K562 (cell line): Measurements from ENCODE around the gene MDC1. TPM values are rescaled to one million over a fixed set of nuclear protein-coding genes. Genes with fewer than 3 reads are reported as not detected.

Experiments
- ATF7 ChIP-seq: fragments of 450-650 bp; IDR thresholded peaks from 2 replicates; pipeline ENCODE4 v1.7.1; 2014; ENCODE audit warnings: mild to moderate bottlenecking, moderate library complexity
- CC2D1A ChIP-seq: fragments of 450-650 bp; IDR thresholded peaks from 2 replicates; pipeline ENCODE4 v1.6.1; 2017; ENCODE audit warnings: mild to moderate bottlenecking
- E2F3 ChIP-seq: fragments of 250-450 bp; sonication (Bioruptor Pico); IDR thresholded peaks from 2 replicates; pipeline ENCODE4 v1.4.0; 2020; ENCODE audit warnings: mild to moderate bottlenecking
- ELF2 ChIP-seq: fragments of 250-450 bp; sonication (Bioruptor Pico); IDR thresholded peaks from 2 replicates; pipeline ENCODE4 v1.5.0; 2021; ENCODE audit warnings: mild to moderate bottlenecking
- L3MBTL2 ChIP-seq: fragments of 450-650 bp; IDR thresholded peaks from 2 replicates; pipeline ENCODE4 v1.6.1; 2016; ENCODE audit warnings: mild to moderate bottlenecking, moderate library complexity
- MAZ ChIP-seq, 2 experiments: fragments of 450-650 bp in 1 of 2; sonication (generic) in 1 of 2; formaldehyde crosslinking; IDR thresholded peaks in 1 of 2; conservative IDR thresholded peaks in 1 of 2; 2 replicates each; pipeline versions ENCODE4 v1.4.0 to v1.5.0; 2020; ENCODE audit warnings: mild to moderate bottlenecking in 1 of 2, missing genetic modification reagents in 1 of 2
- NONO ChIP-seq, 2 experiments: fragments of 200-400 bp in 1 of 2; fragments of 450-650 bp in 1 of 2; formaldehyde crosslinking in 1 of 2; IDR thresholded peaks; 2 replicates each; pipeline ENCODE4 v1.6.1; 2017; ENCODE audit warnings: low read depth in 2 of 2, mild to moderate bottlenecking in 2 of 2, moderate library complexity in 2 of 2, low read length in 1 of 2
- PHF21A ChIP-seq: fragments of 450-650 bp; IDR thresholded peaks from 2 replicates; pipeline ENCODE4 v1.6.1; 2017; ENCODE audit warnings: low read depth, borderline replicate concordance
- PHTF2 ChIP-seq: fragments of 250-450 bp; sonication (Bioruptor Pico); IDR thresholded peaks from 2 replicates; pipeline ENCODE4 v1.5.0; 2021; ENCODE audit warnings: mild to moderate bottlenecking
- RHOXF2B ChIP-seq: fragments of 250-450 bp; sonication (Bioruptor Pico); conservative IDR thresholded peaks from 2 replicates; pipeline ENCODE4 v1.5.1; 2021
- TAF1 ChIP-seq: IDR thresholded peaks from 2 replicates; pipeline ENCODE4 v1.6.1; 2011; ENCODE audit warnings: mild to moderate bottlenecking, low read length, moderate library complexity; ENCODE audit not compliant: insufficient read depth, control insufficient read depth, severe bottlenecking; ENCODE audit errors: extremely low read depth
- ZNF583 ChIP-seq: fragments of 250-450 bp; sonication (Bioruptor Pico); IDR thresholded peaks from 2 replicates; pipeline ENCODE4 v1.4.0; 2020
- polyA plus RNA-seq, 8 experiments: library from polyadenylated mRNA; depleted of rRNA in 4 of 8; stranded (reverse) in 5 of 8; unstranded in 3 of 8; fragments of >200 nt; fragmentation: Nextera tagmentation in 2 of 8; fragmentation: Illumina TruSeq in 1 of 8; extraction: Ambion mirVana in 2 of 8; extraction: Trizol in 1 of 8; gene quantifications; 2 replicates each; pipeline versions ENCODE4 v1.2.1 to v1.2.3, GENCODE V29; 2011 to 2014; ENCODE audit warnings: inconsistent platforms in 1 of 8, missing spikeins in 1 of 8
- total RNA-seq, 7 experiments: library from RNA; depleted of rRNA in 6 of 7; stranded (reverse); fragments of >200 nt in 6 of 7; fragmentation: Illumina TruSeq in 2 of 7; extraction: Trizol in 2 of 7; gene quantifications; 2 replicates each; pipeline versions ENCODE4 v1.2.1 to v1.2.3, GENCODE V29; 2011 to 2021; ENCODE audit warnings: low replicate concordance in 1 of 7
- TF ChIP-seq, protein P1 (sequence below): fragments of 200-600 bp; sonication (generic); IDR thresholded peaks from one replicate; pipeline ENCODE4 v1.6.1; 2012; ENCODE audit warnings: mild to moderate bottlenecking, low read depth, low read length, inconsistent platforms
- TF ChIP-seq, protein P2 (sequence below), 2 experiments: fragments of 450-650 bp; IDR thresholded peaks; 2 replicates each; pipeline ENCODE4 v1.6.1; 2016

MDC1 gene
- total and polyA plus RNA-seq, 9 of the 15 experiments (the other 6 are each of a cell fraction or from before 2014, with no cell fraction given): 8.2 to 114 (median 20.0) TPM

DNA sequence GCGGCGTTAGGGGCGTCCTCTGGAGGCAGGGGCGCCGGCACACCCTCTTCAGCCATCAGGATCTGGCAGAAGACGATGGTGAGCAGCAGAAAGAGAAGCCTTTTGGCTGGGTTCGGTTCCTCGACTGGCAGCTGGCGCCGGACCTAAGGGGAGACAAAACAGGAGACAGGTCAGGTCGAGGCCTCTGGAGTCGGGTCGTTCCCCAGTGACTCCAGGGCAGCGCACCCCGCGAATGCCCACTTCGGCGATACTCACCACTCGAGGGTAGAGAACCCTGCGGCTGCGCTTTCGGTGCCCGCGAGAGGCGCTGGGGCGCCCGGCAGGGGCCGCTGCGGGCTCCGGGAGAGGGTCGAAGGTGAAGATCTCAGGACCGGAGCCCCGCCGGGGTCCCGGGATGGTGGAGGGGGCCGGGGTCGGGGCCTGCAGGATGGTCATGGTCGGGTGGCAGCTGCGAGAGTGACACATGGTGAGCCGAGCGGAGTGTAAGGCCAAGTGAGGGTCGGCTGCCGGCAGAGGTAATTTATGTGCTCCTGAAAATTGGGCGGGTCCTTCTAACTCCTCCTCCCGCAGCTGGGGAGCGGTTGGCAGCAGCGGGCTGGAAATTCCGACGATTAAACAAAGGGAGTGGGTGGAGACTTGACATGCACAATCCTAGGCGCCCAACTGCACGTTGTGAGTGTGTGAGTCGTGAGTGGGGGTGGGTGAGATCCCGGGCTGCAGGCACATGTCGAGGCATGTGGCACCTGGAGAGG lies 27.1 kb upstream of the MDC1 start, which contains the start of gene IER3 (continued):
- TF ChIP-seq, protein P1, sequence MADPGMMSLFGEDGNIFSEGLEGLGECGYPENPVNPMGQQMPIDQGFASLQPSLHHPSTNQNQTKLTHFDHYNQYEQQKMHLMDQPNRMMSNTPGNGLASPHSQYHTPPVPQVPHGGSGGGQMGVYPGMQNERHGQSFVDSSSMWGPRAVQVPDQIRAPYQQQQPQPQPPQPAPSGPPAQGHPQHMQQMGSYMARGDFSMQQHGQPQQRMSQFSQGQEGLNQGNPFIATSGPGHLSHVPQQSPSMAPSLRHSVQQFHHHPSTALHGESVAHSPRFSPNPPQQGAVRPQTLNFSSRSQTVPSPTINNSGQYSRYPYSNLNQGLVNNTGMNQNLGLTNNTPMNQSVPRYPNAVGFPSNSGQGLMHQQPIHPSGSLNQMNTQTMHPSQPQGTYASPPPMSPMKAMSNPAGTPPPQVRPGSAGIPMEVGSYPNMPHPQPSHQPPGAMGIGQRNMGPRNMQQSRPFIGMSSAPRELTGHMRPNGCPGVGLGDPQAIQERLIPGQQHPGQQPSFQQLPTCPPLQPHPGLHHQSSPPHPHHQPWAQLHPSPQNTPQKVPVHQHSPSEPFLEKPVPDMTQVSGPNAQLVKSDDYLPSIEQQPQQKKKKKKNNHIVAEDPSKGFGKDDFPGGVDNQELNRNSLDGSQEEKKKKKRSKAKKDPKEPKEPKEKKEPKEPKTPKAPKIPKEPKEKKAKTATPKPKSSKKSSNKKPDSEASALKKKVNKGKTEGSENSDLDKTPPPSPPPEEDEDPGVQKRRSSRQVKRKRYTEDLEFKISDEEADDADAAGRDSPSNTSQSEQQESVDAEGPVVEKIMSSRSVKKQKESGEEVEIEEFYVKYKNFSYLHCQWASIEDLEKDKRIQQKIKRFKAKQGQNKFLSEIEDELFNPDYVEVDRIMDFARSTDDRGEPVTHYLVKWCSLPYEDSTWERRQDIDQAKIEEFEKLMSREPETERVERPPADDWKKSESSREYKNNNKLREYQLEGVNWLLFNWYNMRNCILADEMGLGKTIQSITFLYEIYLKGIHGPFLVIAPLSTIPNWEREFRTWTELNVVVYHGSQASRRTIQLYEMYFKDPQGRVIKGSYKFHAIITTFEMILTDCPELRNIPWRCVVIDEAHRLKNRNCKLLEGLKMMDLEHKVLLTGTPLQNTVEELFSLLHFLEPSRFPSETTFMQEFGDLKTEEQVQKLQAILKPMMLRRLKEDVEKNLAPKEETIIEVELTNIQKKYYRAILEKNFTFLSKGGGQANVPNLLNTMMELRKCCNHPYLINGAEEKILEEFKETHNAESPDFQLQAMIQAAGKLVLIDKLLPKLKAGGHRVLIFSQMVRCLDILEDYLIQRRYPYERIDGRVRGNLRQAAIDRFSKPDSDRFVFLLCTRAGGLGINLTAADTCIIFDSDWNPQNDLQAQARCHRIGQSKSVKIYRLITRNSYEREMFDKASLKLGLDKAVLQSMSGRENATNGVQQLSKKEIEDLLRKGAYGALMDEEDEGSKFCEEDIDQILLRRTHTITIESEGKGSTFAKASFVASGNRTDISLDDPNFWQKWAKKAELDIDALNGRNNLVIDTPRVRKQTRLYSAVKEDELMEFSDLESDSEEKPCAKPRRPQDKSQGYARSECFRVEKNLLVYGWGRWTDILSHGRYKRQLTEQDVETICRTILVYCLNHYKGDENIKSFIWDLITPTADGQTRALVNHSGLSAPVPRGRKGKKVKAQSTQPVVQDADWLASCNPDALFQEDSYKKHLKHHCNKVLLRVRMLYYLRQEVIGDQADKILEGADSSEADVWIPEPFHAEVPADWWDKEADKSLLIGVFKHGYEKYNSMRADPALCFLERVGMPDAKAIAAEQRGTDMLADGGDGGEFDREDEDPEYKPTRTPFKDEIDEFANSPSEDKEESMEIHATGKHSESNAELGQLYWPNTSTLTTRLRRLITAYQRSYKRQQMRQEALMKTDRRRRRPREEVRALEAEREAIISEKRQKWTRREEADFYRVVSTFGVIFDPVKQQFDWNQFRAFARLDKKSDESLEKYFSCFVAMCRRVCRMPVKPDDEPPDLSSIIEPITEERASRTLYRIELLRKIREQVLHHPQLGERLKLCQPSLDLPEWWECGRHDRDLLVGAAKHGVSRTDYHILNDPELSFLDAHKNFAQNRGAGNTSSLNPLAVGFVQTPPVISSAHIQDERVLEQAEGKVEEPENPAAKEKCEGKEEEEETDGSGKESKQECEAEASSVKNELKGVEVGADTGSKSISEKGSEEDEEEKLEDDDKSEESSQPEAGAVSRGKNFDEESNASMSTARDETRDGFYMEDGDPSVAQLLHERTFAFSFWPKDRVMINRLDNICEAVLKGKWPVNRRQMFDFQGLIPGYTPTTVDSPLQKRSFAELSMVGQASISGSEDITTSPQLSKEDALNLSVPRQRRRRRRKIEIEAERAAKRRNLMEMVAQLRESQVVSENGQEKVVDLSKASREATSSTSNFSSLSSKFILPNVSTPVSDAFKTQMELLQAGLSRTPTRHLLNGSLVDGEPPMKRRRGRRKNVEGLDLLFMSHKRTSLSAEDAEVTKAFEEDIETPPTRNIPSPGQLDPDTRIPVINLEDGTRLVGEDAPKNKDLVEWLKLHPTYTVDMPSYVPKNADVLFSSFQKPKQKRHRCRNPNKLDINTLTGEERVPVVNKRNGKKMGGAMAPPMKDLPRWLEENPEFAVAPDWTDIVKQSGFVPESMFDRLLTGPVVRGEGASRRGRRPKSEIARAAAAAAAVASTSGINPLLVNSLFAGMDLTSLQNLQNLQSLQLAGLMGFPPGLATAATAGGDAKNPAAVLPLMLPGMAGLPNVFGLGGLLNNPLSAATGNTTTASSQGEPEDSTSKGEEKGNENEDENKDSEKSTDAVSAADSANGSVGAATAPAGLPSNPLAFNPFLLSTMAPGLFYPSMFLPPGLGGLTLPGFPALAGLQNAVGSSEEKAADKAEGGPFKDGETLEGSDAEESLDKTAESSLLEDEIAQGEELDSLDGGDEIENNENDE: no peak
- TF ChIP-seq RHOXF2B (no peak), ELF2 (CRISPR knock-in tag) (no peak), ATF7 (peak; percentile 57; the same call in 1 of the 2 replicates), E2F3 (CRISPR knock-in tag) (no peak), PHF21A (0 out of 2 replicates have a peak, but pooled peaks have one; percentile 69), MAZ (CRISPR knock-in tag; conservative IDR thresholded peaks at IDR 0.05 in 1 of 2, IDR thresholded peaks at IDR 0.05 in 1 of 2) (peak; percentile 80 to 86), CC2D1A (no peak), ZNF583 (CRISPR knock-in tag) (0 out of 2 replicates have a peak, but pooled peaks have one; percentile 14), TAF1 (peak; percentile 91), PHTF2 (CRISPR knock-in tag) (no peak), NONO (IDR thresholded peaks at IDR 0.05; ENCODE audit: low read depth in 2 of 2, low read length in 1 of 2) (peak; percentile 50 to 93; a peak in 2 of 4 replicates), L3MBTL2 (peak; percentile 67; the same call in 1 of the 2 replicates)
- TF ChIP-seq, protein P2, sequence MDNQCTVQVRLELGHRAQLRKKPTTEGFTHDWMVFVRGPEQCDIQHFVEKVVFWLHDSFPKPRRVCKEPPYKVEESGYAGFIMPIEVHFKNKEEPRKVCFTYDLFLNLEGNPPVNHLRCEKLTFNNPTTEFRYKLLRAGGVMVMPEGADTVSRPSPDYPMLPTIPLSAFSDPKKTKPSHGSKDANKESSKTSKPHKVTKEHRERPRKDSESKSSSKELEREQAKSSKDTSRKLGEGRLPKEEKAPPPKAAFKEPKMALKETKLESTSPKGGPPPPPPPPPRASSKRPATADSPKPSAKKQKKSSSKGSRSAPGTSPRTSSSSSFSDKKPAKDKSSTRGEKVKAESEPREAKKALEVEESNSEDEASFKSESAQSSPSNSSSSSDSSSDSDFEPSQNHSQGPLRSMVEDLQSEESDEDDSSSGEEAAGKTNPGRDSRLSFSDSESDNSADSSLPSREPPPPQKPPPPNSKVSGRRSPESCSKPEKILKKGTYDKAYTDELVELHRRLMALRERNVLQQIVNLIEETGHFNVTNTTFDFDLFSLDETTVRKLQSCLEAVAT (IDR thresholded peaks at IDR 0.05): peak; percentile 48 to 76; a peak in 2 of 4 replicates
